Liver (tissue), 9 donors: ENCODE data around the gene TDRD9. TPM values are rescaled to one million over a fixed set of nuclear protein-coding genes. Genes with fewer than 3 reads are reported as not detected.

Experiments used
- DNase-seq: peaks from one replicate; pipeline ENCODE4 v3.0.0-alpha.2; 2017; ENCODE audit warnings: low spot score
- H3K27ac ChIP-seq, 2 donors: one replicate each; pipeline ENCODE4 v1.7.0; 2013; ENCODE audit warnings: inconsistent platforms in 2 of 2, low read length in 2 of 2, control low read depth in 1 of 2, low read depth in 1 of 2, mild to moderate bottlenecking in 1 of 2
- H3K27me3 ChIP-seq, 4 donors: one replicate each; pipeline versions ENCODE4 v1.6.1 to v1.7.0; 2013; ENCODE audit warnings: low read length in 3 of 4, inconsistent platforms in 1 of 4, mild to moderate bottlenecking in 1 of 4, moderate library complexity in 1 of 4; ENCODE audit not compliant: control insufficient read depth in 4 of 4, insufficient read depth in 4 of 4
- H3K36me3 ChIP-seq, 4 donors: one replicate each; pipeline versions ENCODE4 v1.6.1 to v1.7.0; 2013; ENCODE audit warnings: low read length in 3 of 4, mild to moderate bottlenecking in 3 of 4, low read depth in 1 of 4, moderate library complexity in 1 of 4; ENCODE audit not compliant: control insufficient read depth in 4 of 4, insufficient read depth in 3 of 4
- H3K4me1 ChIP-seq, 4 donors: one replicate each; pipeline versions ENCODE4 v1.6.1 to v1.7.0; 2013; ENCODE audit warnings: low read length in 3 of 4, mild to moderate bottlenecking in 3 of 4, moderate library complexity in 1 of 4; ENCODE audit not compliant: control insufficient read depth in 4 of 4, insufficient read depth in 4 of 4
- H3K4me3 ChIP-seq, 3 donors: one replicate each; pipeline versions ENCODE4 v1.6.1 to v1.7.0; 2013; ENCODE audit warnings: low read length in 3 of 3, control low read depth in 1 of 3, low read depth in 1 of 3, mild to moderate bottlenecking in 1 of 3
- H3K9ac ChIP-seq, 2 donors: one replicate each; pipeline ENCODE4 v1.7.0; 2013; ENCODE audit warnings: low read length in 2 of 2, mild to moderate bottlenecking in 2 of 2, moderate library complexity in 2 of 2, control low read depth in 1 of 2, low read depth in 1 of 2
- H3K9me3 ChIP-seq, 4 donors: one replicate each; pipeline versions ENCODE4 v1.6.1 to v1.7.0; 2013; ENCODE audit warnings: low read length in 3 of 4; ENCODE audit not compliant: control insufficient read depth in 4 of 4
- ATF3 ChIP-seq: IDR thresholded peaks from 2 replicates; pipeline ENCODE4 v1.6.1; 2016; ENCODE audit warnings: antibody characterized with exemption
- CTCF ChIP-seq: fragments of 150-350 bp; IDR thresholded peaks from 2 replicates; pipeline ENCODE4 v1.5.1; 2017; ENCODE audit warnings: improper control_type of control experiment, low read depth, low read length; ENCODE audit not compliant: missing input control
- EGR1 ChIP-seq, 2 donors: IDR thresholded peaks; 2 replicates each; pipeline ENCODE4 v1.6.1; 2016 to 2018; ENCODE audit warnings: antibody characterized with exemption in 2 of 2, low read depth in 2 of 2
- FOXA1 ChIP-seq: IDR thresholded peaks from 2 replicates; pipeline ENCODE4 v1.6.1; 2016; ENCODE audit warnings: antibody characterized with exemption
- FOXA2 ChIP-seq: IDR thresholded peaks from 2 replicates; pipeline ENCODE4 v1.6.1; 2016; ENCODE audit warnings: antibody characterized with exemption
- GABPA ChIP-seq, 2 donors: IDR thresholded peaks in 1 of 2; conservative IDR thresholded peaks in 1 of 2; 2 replicates each; pipeline ENCODE4 v1.6.1; 2016; ENCODE audit warnings: antibody characterized with exemption in 2 of 2, mild to moderate bottlenecking in 1 of 2, moderate library complexity in 1 of 2
- HNF4A ChIP-seq, 2 donors: conservative IDR thresholded peaks; 2 replicates each; pipeline ENCODE4 v1.6.1; 2016; ENCODE audit warnings: antibody characterized with exemption in 2 of 2, mild to moderate bottlenecking in 2 of 2
- HNF4G ChIP-seq: IDR thresholded peaks from 2 replicates; pipeline ENCODE4 v1.6.1; 2016; ENCODE audit warnings: antibody characterized with exemption
- JUND ChIP-seq, 2 donors: IDR thresholded peaks; 2 replicates each; pipeline ENCODE4 v1.6.1; 2016; ENCODE audit warnings: antibody characterized with exemption in 2 of 2
- NR2F2 ChIP-seq: IDR thresholded peaks from 2 replicates; pipeline ENCODE4 v1.6.1; 2016; ENCODE audit warnings: antibody characterized with exemption
- RAD21 ChIP-seq, 2 donors: IDR thresholded peaks; 2 replicates each; pipeline ENCODE4 v1.6.1; 2016; ENCODE audit warnings: antibody characterized with exemption in 2 of 2, mild to moderate bottlenecking in 2 of 2
- RXRA ChIP-seq, 2 donors: IDR thresholded peaks; 2 replicates each; pipeline ENCODE4 v1.6.1; 2017 to 2018; ENCODE audit warnings: antibody characterized with exemption in 2 of 2, mild to moderate bottlenecking in 1 of 2
- SP1 ChIP-seq: IDR thresholded peaks from 2 replicates; pipeline ENCODE4 v1.6.1; 2018; ENCODE audit warnings: antibody characterized with exemption, mild to moderate bottlenecking
- TAF1 ChIP-seq: conservative IDR thresholded peaks from 2 replicates; pipeline ENCODE4 v1.6.1; 2016; ENCODE audit warnings: antibody characterized with exemption, mild to moderate bottlenecking
- YY1 ChIP-seq: IDR thresholded peaks from 2 replicates; pipeline ENCODE4 v1.6.1; 2016; ENCODE audit warnings: antibody characterized with exemption, mild to moderate bottlenecking
- WGBS: extraction: QIAGEN DNeasy Blood & Tissue Kit; methylation state at CpG from one replicate; pipeline ENCODE4 v1.1.7; 2013; 5-methylcytosine and 5-hydroxymethylcytosine counted together
- polyA plus RNA-seq, 2 donors: library from polyadenylated mRNA; stranded (reverse) in 1 of 2; unstranded in 1 of 2; fragments of 200-250 nt in 1 of 2; fragments of >200 nt in 1 of 2; fragmentation: Nextera tagmentation in 1 of 2; extraction: Ambion mirVana in 1 of 2; gene quantifications; one replicate each; pipeline versions ENCODE4 v1.2.1 to v1.2.3, GENCODE V29; 2013 to 2015
- total RNA-seq, 2 donors: library from RNA; depleted of rRNA; stranded (reverse); fragments of >200 nt; gene quantifications; one replicate each; pipeline ENCODE4 v1.2.3, GENCODE V29; 2014
- TF ChIP-seq, protein P1 (sequence below): IDR thresholded peaks from 2 replicates; pipeline ENCODE4 v1.6.1; 2016; ENCODE audit warnings: antibody characterized with exemption
- TF ChIP-seq, protein P2 (sequence below): IDR thresholded peaks from 2 replicates; pipeline ENCODE4 v1.6.1; 2016; ENCODE audit warnings: antibody characterized with exemption
- TF ChIP-seq, protein P3 (sequence below): IDR thresholded peaks from 2 replicates; pipeline ENCODE4 v1.6.1; 2016; ENCODE audit warnings: antibody characterized with exemption, mild to moderate bottlenecking
- donor health status: healthy.
- donor health status: healthy.
- donor health status: healthy.
- donor health status: healthy.
- donor health status: healthy.

The TDRD9 gene
- total and polyA plus RNA-seq, 4 donors, result 0.12 to 1.0 (median 0.46) TPM

- H3K27ac ChIP-seq, result peak overlapping the region; percentile 93 to 99
- H3K4me3 ChIP-seq, result no peak overlapping the region
- H3K4me1 ChIP-seq, result peaks cover 31 to 56% (median 42%) of the 10 kb centered on the region in 4 donors
- H3K9me3 ChIP-seq, result no peaks in the 10 kb centered on the region
- no peaks in the 10 kb centered on the region for H3K27me3 ChIP-seq
- no peak for DNase-seq
- H3K9ac ChIP-seq, result peak overlapping the region in 1 of 2 donors; percentile 42
- H3K36me3 ChIP-seq, result no peaks in the 10 kb centered on the region
- 37% methylated on average over 31 of the region's 31 CpGs for WGBS
- TF ChIP-seq HNF4G, result peak; percentile 61
- TF ChIP-seq ATF3, result no peak
- TF ChIP-seq RAD21 (IDR thresholded peaks at IDR 0.05), result peak; percentile 62 to 70
- peak in 1 of 2 donors; percentile 95 for TF ChIP-seq EGR1 (IDR thresholded peaks at IDR 0.05; ENCODE audit: low read depth in 2 of 2)
- peak in 1 of 2 donors; percentile 67 for TF ChIP-seq JUND (IDR thresholded peaks at IDR 0.05)
- TF ChIP-seq SP1, result peak; percentile 96
- peak; percentile 88 to 97 for TF ChIP-seq RXRA (IDR thresholded peaks at IDR 0.05)
- TF ChIP-seq, protein P1, sequence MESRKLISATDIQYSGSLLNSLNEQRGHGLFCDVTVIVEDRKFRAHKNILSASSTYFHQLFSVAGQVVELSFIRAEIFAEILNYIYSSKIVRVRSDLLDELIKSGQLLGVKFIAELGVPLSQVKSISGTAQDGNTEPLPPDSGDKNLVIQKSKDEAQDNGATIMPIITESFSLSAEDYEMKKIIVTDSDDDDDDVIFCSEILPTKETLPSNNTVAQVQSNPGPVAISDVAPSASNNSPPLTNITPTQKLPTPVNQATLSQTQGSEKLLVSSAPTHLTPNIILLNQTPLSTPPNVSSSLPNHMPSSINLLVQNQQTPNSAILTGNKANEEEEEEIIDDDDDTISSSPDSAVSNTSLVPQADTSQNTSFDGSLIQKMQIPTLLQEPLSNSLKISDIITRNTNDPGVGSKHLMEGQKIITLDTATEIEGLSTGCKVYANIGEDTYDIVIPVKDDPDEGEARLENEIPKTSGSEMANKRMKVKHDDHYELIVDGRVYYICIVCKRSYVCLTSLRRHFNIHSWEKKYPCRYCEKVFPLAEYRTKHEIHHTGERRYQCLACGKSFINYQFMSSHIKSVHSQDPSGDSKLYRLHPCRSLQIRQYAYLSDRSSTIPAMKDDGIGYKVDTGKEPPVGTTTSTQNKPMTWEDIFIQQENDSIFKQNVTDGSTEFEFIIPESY, result peak; percentile 78
- peak; percentile 91 to 96 for TF ChIP-seq HNF4A (conservative IDR thresholded peaks at IDR 0.05)
- peak in 1 of 2 donors; percentile 49 for TF ChIP-seq GABPA (IDR thresholded peaks at IDR 0.05 in 1 of 2, conservative IDR thresholded peaks at IDR 0.05 in 1 of 2)
- TF ChIP-seq, protein P2, sequence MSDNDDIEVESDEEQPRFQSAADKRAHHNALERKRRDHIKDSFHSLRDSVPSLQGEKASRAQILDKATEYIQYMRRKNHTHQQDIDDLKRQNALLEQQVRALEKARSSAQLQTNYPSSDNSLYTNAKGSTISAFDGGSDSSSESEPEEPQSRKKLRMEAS, result peak; percentile 99
- no peak for TF ChIP-seq TAF1
- TF ChIP-seq FOXA1, result peak; percentile 13
- TF ChIP-seq YY1, result peak; percentile 68
- TF ChIP-seq, protein P3, sequence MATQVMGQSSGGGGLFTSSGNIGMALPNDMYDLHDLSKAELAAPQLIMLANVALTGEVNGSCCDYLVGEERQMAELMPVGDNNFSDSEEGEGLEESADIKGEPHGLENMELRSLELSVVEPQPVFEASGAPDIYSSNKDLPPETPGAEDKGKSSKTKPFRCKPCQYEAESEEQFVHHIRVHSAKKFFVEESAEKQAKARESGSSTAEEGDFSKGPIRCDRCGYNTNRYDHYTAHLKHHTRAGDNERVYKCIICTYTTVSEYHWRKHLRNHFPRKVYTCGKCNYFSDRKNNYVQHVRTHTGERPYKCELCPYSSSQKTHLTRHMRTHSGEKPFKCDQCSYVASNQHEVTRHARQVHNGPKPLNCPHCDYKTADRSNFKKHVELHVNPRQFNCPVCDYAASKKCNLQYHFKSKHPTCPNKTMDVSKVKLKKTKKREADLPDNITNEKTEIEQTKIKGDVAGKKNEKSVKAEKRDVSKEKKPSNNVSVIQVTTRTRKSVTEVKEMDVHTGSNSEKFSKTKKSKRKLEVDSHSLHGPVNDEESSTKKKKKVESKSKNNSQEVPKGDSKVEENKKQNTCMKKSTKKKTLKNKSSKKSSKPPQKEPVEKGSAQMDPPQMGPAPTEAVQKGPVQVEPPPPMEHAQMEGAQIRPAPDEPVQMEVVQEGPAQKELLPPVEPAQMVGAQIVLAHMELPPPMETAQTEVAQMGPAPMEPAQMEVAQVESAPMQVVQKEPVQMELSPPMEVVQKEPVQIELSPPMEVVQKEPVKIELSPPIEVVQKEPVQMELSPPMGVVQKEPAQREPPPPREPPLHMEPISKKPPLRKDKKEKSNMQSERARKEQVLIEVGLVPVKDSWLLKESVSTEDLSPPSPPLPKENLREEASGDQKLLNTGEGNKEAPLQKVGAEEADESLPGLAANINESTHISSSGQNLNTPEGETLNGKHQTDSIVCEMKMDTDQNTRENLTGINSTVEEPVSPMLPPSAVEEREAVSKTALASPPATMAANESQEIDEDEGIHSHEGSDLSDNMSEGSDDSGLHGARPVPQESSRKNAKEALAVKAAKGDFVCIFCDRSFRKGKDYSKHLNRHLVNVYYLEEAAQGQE, result peak; percentile 77
- no peak for TF ChIP-seq NR2F2
- TF ChIP-seq CTCF, result no peak
- peak; percentile 66 for TF ChIP-seq FOXA2
Measured at GRCh38 chr14:103881268-103882201, 46.7 kb upstream of the TDRD9 start.
